Calu3 (cell line): ENCODE measurements around the gene AKR1E2. TPM values are rescaled to one million over a fixed set of nuclear protein-coding genes. Genes with fewer than 3 reads are reported as not detected.

ENCODE experiments used
- BruUV-seq: library from RNA; stranded (reverse); fragments of 400-500 nt; replicated peaks from 2 replicates; lab custom pipeline; 2021; lab: Mats Ljungman, UMichigan
- CTCF ChIA-PET: fragments of 300-600 bp; sonication (Branson Sonifier 250); formaldehyde crosslinking; loops from one replicate; lab custom pipeline; 2022; ENCODE audit warnings: antibody characterized with exemption; lab: Charles Lee
- DNase-seq: peaks from one replicate; pipeline ENCODE4 v3.0.0; 2022
- H3K27ac Mint-ChIP-seq: one replicate; pipeline ENCODE4 v1.8.0; 2022; ENCODE audit warnings: mixed read lengths; ENCODE audit not compliant: unreplicated experiment
- H3K27me3 Mint-ChIP-seq: one replicate; pipeline ENCODE4 v1.8.0; 2022; ENCODE audit warnings: mixed read lengths; ENCODE audit not compliant: unreplicated experiment
- H3K36me3 Mint-ChIP-seq: one replicate; pipeline ENCODE4 v1.8.0; 2022; ENCODE audit warnings: mild to moderate bottlenecking, moderate library complexity, mixed read lengths; ENCODE audit not compliant: insufficient read depth, unreplicated experiment
- H3K4me1 Mint-ChIP-seq: one replicate; pipeline ENCODE4 v1.8.0; 2022; ENCODE audit warnings: mild to moderate bottlenecking, low read depth, mixed read lengths; ENCODE audit not compliant: unreplicated experiment
- H3K4me3 Mint-ChIP-seq: one replicate; pipeline ENCODE4 v1.8.0; 2022; ENCODE audit warnings: mild to moderate bottlenecking, low read depth, moderate library complexity, mixed read lengths; ENCODE audit not compliant: unreplicated experiment
- H3K9me3 Mint-ChIP-seq: one replicate; pipeline ENCODE4 v1.8.0; 2022; ENCODE audit warnings: low read depth, mixed read lengths; ENCODE audit not compliant: unreplicated experiment
- intact Hi-C: fragments of 100-400 bp; cut with micrococcal nuclease; formaldehyde crosslinking; loops from one replicate; pipeline ENCODE4 v1.10.0; 2022; ENCODE audit not compliant: unreplicated experiment
- total RNA-seq: library from RNA; stranded (reverse); gene quantifications from 2 replicates; pipeline ENCODE4 v1.2.3, GENCODE V29; 2022
- TF ChIP-seq, protein P1 (sequence below): fragments of 200-600 bp; IDR thresholded peaks from one replicate; pipeline ENCODE4 v1.8.0; 2022; ENCODE audit warnings: antibody characterized with exemption; ENCODE audit not compliant: unreplicated experiment

AKR1E2 gene
- total RNA-seq, 1 experiment from 2014 or later: 2.8 TPM

DNA sequence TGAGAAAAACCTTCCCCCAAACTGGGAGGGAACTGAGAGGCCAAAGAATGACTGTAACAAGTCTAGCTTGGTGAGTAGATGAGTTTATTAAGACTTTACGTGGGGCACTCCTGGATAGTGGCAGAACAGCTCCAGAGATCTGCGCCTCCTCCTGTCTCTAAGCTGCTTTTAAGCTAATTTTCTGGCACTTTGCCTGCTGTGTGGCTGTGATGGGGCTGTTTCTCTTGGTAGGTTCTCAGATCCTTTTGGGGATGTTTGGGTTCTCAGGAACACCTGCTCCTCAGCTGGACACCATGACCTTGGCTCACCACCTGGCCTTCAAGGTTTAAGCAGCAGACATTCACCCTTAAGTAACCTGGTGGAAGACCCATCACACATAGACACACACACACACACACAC lies 68.3 kb downstream of the AKR1E2 start:
- CTCF ChIA-PET: no interaction called here
- no TSS peak for BruUV-seq
- Mint-ChIP-seq H3K27me3 (no peaks in the 10 kb centered on the region), H3K4me1 (no peaks in the 10 kb centered on the region), H3K9me3 (no peaks in the 10 kb centered on the region), H3K4me3 (no peak overlapping the region), H3K27ac (no peak overlapping the region), H3K36me3 (no peaks in the 10 kb centered on the region)
- intact Hi-C loops: no loop called here
- no peak for DNase-seq
- TF ChIP-seq, protein P1, sequence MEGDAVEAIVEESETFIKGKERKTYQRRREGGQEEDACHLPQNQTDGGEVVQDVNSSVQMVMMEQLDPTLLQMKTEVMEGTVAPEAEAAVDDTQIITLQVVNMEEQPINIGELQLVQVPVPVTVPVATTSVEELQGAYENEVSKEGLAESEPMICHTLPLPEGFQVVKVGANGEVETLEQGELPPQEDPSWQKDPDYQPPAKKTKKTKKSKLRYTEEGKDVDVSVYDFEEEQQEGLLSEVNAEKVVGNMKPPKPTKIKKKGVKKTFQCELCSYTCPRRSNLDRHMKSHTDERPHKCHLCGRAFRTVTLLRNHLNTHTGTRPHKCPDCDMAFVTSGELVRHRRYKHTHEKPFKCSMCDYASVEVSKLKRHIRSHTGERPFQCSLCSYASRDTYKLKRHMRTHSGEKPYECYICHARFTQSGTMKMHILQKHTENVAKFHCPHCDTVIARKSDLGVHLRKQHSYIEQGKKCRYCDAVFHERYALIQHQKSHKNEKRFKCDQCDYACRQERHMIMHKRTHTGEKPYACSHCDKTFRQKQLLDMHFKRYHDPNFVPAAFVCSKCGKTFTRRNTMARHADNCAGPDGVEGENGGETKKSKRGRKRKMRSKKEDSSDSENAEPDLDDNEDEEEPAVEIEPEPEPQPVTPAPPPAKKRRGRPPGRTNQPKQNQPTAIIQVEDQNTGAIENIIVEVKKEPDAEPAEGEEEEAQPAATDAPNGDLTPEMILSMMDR: no peak

Other genes starting within 250 kb of the AKR1E2 start
- gene AKR1C1, start 137.2 kb downstream of the AKR1E2 start, total RNA-seq: 10.2 and 17.3 TPM in 2 replicates
- gene AKR1C2, start 177.7 kb downstream of the AKR1E2 start, total RNA-seq: 10.6 and 13.2 TPM in 2 replicates